GM13976 (cell line): Measurements from ENCODE around the gene LILRA6.
"Not testable (repeated sequence)": the region's sequence is repeated elsewhere in the genome, so short reads cannot be mapped to it uniquely, and the experiment has no call there.

Source experiments
- DNase-seq: peaks from one replicate; pipeline ENCODE4 v3.0.0; 2012; ENCODE audit warnings: low spot score
- in situ Hi-C: fragments of 300-500 bp; cut with MboI; formaldehyde crosslinking; loops from one replicate; pipeline ENCODE4 v1.12.0; 2022; ENCODE audit warnings: low sequenced_read_pairs, mixed read lengths, inconsistent platforms; ENCODE audit not compliant: unreplicated experiment
- TF ChIP-seq, protein P1 (sequence below): IDR thresholded peaks from 2 replicates; pipeline ENCODE4 v1.5.1; 2012; ENCODE audit warnings: borderline replicate concordance, mild to moderate bottlenecking; ENCODE audit not compliant: insufficient read depth; ENCODE audit errors: extremely low read depth, missing control alignments, control extremely low read depth

LILRA6 gene

DNA sequence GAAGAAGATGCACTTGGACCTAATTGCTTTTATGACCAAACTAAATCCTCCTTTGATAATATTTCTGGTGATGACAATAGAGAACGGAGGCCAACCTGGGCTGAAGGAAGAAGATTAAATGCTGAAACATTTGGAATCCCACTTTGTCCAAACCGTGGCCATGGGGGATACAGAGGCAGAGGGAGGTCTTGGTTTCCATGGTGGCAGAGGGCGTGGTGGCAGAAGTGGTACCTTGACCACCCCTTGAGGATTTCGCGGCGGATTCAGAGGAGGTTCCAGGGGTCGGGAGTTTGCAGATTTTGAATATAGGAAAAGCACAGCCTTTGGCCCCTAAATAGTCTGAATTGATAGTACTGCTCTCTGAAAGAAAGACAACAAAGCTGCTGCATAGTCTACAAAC lies 12.6 kb downstream of the LILRA6 start:
- in situ Hi-C loops, result loop anchor here (10.0 kb wide), 1 partner anchor 65 kb away; no protein-coding TSS in a partner anchor
- no peak for DNase-seq
- TF ChIP-seq, protein P1, sequence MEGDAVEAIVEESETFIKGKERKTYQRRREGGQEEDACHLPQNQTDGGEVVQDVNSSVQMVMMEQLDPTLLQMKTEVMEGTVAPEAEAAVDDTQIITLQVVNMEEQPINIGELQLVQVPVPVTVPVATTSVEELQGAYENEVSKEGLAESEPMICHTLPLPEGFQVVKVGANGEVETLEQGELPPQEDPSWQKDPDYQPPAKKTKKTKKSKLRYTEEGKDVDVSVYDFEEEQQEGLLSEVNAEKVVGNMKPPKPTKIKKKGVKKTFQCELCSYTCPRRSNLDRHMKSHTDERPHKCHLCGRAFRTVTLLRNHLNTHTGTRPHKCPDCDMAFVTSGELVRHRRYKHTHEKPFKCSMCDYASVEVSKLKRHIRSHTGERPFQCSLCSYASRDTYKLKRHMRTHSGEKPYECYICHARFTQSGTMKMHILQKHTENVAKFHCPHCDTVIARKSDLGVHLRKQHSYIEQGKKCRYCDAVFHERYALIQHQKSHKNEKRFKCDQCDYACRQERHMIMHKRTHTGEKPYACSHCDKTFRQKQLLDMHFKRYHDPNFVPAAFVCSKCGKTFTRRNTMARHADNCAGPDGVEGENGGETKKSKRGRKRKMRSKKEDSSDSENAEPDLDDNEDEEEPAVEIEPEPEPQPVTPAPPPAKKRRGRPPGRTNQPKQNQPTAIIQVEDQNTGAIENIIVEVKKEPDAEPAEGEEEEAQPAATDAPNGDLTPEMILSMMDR, result no peak

DNA sequence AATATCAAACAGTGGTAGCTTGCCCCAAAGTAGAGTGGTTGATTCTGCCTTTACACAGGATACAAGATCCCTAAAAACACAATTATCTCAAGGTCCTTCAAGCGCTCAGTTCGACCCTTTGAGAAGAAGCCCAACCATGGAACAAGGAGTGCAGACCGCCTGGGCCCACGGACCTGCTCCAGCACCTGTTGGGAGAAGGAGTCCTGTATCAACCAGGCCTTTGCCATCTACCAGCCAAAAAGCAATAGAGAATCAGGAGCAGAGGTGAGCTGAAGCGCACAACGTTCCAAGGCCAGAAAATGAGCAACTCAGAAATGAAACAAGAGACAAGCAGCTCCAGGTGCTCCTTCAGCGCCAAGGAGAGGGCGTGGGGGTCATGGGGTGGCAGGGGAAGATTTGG lies 13.4 kb downstream of the LILRA6 start:
- DNase-seq, result no peak
- TF ChIP-seq, protein P1, result no peak
- in situ Hi-C loops, result no loop called here

DNA sequence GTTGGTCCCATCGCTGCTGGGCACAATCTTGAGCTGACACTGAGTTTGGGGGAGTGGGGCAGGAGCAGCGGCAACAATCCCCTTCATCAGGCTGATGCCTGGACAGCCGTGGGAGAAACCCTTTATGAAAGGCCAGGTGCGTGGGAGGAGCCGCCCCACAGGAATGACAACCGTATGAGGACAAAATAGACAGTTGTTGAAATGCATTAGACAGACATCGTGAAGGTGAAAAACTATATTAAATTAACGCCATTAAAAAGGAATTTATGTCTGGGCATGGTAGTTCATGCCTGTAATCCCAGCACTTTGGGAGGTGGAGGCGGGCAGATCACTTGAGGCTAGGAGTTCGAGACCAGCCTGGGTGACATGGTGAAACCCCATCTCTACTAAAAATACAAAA lies 18.0 kb downstream of the LILRA6 start:
- in situ Hi-C loops, result not testable (repeated sequence)

DNA sequence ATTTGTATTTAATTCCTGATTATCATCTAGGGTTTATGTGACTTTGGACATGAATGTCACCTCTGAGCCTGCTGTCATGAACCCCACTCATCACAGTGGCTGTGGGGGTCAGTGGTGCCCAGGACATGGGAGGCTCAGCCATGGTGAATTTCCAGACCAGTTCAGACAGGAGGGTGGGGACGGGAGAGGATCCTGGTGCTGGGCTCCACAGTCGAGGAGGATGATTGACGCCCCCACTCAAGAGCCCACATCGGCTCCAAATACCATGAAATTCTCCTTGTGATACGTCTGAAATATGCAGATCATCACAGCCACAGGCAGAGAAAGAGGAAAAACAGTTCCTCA lies 18.7 kb downstream of the LILRA6 start:
- DNase-seq, in situ Hi-C loops: not testable (repeated sequence)

More for the DNA sequence above, 18.0 kb downstream of the LILRA6 start:
- DNase-seq, result not testable (repeated sequence)

DNA sequence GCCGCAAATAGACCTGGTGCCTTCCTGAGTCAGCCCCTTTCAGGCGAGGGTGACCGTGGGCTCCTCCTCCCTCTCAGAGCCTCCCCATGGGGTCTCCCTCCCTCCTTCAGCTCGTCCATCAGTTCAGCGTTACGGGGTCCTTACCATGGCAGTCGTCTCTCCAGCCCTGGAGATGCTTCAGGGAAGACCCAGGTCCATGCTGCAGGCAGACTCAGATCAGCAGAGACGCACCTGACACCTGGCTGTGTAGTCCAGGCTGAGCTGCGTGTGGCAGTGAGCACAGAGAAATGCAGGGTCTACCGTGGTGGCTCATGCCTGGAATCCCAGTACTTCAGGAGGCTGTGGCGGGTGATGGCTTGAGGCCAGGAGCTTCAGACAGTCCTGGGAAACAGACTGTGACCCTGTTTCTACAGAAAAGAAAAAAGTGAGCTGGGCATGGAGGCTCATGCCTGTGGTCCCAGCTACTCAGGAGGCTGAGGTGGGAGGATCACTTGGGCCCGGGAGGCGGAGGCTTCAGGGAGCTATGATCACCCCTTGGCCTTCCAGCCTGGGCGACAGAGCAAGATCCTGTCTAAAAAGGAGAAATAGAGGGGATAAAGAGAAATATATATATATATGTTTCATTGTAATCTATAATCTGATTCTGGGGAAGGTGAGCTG lies 19.2 kb downstream of the LILRA6 start:
- DNase-seq, in situ Hi-C loops: not testable (repeated sequence)

DNA sequence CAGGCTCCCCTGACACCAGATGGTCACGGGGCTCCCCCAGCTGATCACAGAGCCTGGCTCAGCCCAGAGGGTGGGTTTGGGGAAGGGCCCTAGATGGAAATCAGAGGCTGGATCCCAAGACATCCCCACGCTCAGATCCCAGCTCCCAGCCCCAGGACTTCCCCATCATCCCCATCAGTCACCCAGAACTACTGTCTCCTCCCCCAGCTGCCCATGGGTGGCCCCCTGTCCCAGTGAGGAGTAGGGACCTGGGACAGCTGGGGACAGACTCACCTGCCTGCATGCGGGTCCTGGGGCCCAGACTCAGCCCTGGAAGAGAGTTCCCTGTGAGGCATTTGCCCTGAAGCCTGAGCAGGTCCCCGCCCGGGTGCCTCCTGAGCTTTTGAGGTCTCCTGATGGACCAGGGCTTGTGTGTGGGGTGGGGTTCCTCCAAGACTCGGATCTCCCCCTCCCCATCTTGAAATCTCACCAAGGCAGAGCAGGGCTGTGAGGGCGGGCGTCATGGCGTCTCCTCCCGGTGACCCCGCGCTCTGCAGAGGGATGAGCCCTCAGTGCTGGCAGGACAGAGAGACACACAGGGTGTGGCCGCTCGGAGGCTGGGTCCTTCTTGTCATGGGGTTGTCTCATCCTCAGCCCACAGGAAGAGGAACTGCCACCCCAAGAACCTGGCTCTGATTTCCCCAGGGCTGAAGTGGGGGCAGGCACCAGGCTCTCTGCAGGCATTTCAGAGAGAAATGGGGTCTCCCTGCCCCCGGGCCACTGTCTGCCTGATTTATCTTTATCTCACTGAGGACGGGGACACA lies 19.9 kb downstream of the LILRA6 start, which contains the start of gene LILRB3:
TSS of gene LILRB3 (minus strand) at position 534 of the 803 bp plus-strand sequence. CDS start at position 503, 31 bp downstream.
- DNase-seq, in situ Hi-C loops: not testable (repeated sequence)

DNA sequence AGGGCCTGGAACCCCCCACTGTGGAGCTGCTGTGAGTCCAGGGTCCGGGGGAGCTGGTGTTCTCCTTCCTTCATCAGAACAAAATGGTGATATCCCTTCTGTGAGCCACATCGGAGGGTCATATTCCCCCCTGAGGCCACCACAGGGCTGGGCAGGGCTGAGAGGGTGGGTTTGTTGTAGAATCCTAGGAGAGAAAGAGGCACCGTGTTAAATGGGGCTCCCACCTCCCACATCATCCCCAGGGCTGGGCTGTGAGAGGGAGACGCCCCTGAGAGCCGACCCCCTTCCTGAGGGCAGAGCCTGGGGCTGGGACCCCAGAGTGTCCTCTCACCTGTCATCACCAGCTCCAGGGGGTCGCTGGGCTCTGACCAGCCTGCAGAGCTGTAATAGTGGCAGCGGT lies 20.6 kb downstream of the LILRA6 start:
- in situ Hi-C loops, DNase-seq: not testable (repeated sequence)

DNA sequence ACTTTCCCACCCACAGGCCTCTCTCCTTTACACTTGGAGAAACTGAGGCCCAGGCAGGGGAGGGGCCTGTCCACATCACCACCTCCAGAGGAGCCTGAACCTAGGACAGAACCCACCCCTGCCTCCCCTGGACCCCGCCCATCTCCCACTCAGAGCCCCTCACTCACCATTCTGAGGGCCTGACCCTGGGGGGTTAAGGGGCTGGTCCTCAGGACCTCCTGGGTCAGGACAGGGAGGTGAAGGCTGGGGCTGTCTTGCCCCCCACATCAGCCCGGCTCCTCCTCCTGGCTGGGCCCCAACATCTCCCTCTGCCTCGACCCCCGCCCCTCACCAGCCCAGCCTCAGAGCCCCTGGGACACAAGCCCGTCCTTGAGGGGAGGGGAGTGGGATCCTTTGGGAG lies 22.9 kb downstream of the LILRA6 start:
- in situ Hi-C loops, DNase-seq: not testable (repeated sequence)

DNA sequence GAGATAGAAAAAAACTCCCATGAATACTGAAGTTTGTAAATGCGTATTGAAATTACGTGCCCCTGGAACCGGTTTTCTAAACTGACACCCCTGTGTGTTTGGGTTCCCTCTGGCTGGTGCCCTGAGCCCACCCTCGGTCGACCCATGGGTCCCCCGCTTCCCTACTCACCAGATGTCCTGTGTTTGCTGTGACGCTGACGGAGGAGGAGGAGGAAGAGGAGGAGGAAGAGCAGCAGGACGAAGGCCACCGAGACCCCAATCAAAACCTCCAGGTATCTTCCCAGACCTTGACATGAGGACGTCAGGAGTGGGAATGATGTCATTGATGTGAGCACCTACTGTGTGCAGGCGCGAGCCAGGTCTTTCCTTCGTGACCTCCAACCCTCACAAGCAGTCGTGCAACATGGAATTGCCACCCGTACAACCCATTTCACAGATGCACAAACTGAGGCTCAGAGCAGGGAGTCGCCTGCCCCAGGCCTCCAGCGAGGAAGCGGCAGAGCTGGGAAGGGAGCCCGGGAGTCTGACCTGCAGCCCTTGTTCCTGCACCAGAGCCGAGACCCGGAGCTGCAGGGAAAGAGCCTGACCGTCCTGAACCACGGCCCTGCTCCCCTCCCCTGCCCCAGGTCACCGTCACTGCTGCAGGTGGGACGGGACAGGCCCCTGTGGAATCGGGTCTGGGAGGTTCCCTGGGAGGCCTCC lies 23.5 kb downstream of the LILRA6 start:
- in situ Hi-C loops, result no loop called here
- TF ChIP-seq, protein P1, result no peak
- no peak for DNase-seq
